ENCODE measurements around the gene LPIN2. TPM values are rescaled to one million over a fixed set of nuclear protein-coding genes. Genes with fewer than 3 reads are reported as not detected.
A peak's percentile ranks its signal among the peaks of the same experiment; 100 is the strongest.

LPIN2 gene
- total RNA-seq, 1 experiment from 2014 or later, result 15.7 TPM

- H3K27me3 Mint-ChIP-seq (ENCODE audit: unreplicated experiment), result no peaks in the 10 kb centered on the region
- no peak for TF ChIP-seq CTCF (IDR thresholded peaks at IDR 0.05; ENCODE audit: unreplicated experiment)
- no TSS peak for BruUV-seq (replicated peaks)
- H3K4me1 Mint-ChIP-seq (ENCODE audit: low read depth, unreplicated experiment), result peaks cover 14% of the 10 kb centered on the region
- no peaks in the 10 kb centered on the region for H3K36me3 Mint-ChIP-seq (ENCODE audit: insufficient read depth, unreplicated experiment)
- DNase-seq, result no peak
- no peak overlapping the region for H3K27ac Mint-ChIP-seq (ENCODE audit: unreplicated experiment)
- intact Hi-C loops (cut with micrococcal nuclease; ENCODE audit: unreplicated experiment), result loop anchor here (5.0 kb wide), 1 partner anchor 256 kb away; the partner anchor contains the start of gene MYL12A
- H3K9me3 Mint-ChIP-seq (ENCODE audit: low read depth, unreplicated experiment), result no peaks in the 10 kb centered on the region
- CTCF ChIA-PET, result no interaction called here
- H3K4me3 Mint-ChIP-seq (ENCODE audit: low read depth, unreplicated experiment), result no peak overlapping the region
Observed at GRCh38 chr18:2990956-2991640, 21.8 kb downstream of the LPIN2 start.

GRCh38 chr18:2987876-2988790 lies 24.8 kb downstream of the LPIN2 start:
- Mint-ChIP-seq H3K4me3 (ENCODE audit: low read depth, unreplicated experiment) (no peak overlapping the region), H3K9me3 (ENCODE audit: low read depth, unreplicated experiment) (no peaks in the 10 kb centered on the region)
- intact Hi-C loops (cut with micrococcal nuclease; ENCODE audit: unreplicated experiment), result loop anchor here (10.0 kb wide), 1 partner anchor 233 kb away; no protein-coding TSS in a partner anchor

GRCh38 chr18:2986150-2986865 lies 26.6 kb downstream of the LPIN2 start:
- no peaks in the 10 kb centered on the region for H3K27me3 Mint-ChIP-seq (ENCODE audit: unreplicated experiment)
- BruUV-seq (replicated peaks), result no TSS peak
- H3K4me1 Mint-ChIP-seq (ENCODE audit: low read depth, unreplicated experiment), result peaks cover 50% of the 10 kb centered on the region
- no peak for TF ChIP-seq CTCF (IDR thresholded peaks at IDR 0.05; ENCODE audit: unreplicated experiment)
- no peak overlapping the region for H3K27ac Mint-ChIP-seq (ENCODE audit: unreplicated experiment)
- intact Hi-C loops (cut with micrococcal nuclease; ENCODE audit: unreplicated experiment), result loop anchor here (10.0 kb wide), 1 partner anchor 232 kb away; no protein-coding TSS in a partner anchor
- no peak for DNase-seq
- H3K36me3 Mint-ChIP-seq (ENCODE audit: insufficient read depth, unreplicated experiment), result peaks cover 4% of the 10 kb centered on the region
- no peak overlapping the region for H3K4me3 Mint-ChIP-seq (ENCODE audit: low read depth, unreplicated experiment)
- H3K9me3 Mint-ChIP-seq (ENCODE audit: low read depth, unreplicated experiment), result no peaks in the 10 kb centered on the region
- CTCF ChIA-PET, result interaction anchor here (0.6 to 2.0 kb wide), 6 partner anchors 38 to 1059 kb away, joined by 3 to 23 read pairs (median 8); no protein-coding TSS in a partner anchor

More at GRCh38 chr18:2987876-2988790, 24.8 kb downstream of the LPIN2 start:
- H3K36me3 Mint-ChIP-seq (ENCODE audit: insufficient read depth, unreplicated experiment), result peaks cover 4% of the 10 kb centered on the region
- CTCF ChIA-PET, result no interaction called here
- H3K4me1 Mint-ChIP-seq (ENCODE audit: low read depth, unreplicated experiment), result peaks cover 32% of the 10 kb centered on the region
- no peaks in the 10 kb centered on the region for H3K27me3 Mint-ChIP-seq (ENCODE audit: unreplicated experiment)
- no peak for TF ChIP-seq CTCF (IDR thresholded peaks at IDR 0.05; ENCODE audit: unreplicated experiment)
- DNase-seq, result no peak
- no TSS peak for BruUV-seq (replicated peaks)
- H3K27ac Mint-ChIP-seq (ENCODE audit: unreplicated experiment), result no peak overlapping the region

GRCh38 chr18:2985628-2986027 lies 27.3 kb downstream of the LPIN2 start:
- H3K36me3 Mint-ChIP-seq (ENCODE audit: insufficient read depth, unreplicated experiment), result peaks cover 4% of the 10 kb centered on the region
- TF ChIP-seq CTCF (IDR thresholded peaks at IDR 0.05; ENCODE audit: unreplicated experiment), result peak; percentile 33
- no peaks in the 10 kb centered on the region for H3K27me3 Mint-ChIP-seq (ENCODE audit: unreplicated experiment)
- no peak overlapping the region for H3K27ac Mint-ChIP-seq (ENCODE audit: unreplicated experiment)
- peak; percentile 34 for DNase-seq
- no TSS peak for BruUV-seq (replicated peaks)
- intact Hi-C loops (cut with micrococcal nuclease; ENCODE audit: unreplicated experiment), result loop anchor here (2.0 to 10.0 kb wide), 2 partner anchors 47 to 231 kb away; no protein-coding TSS in a partner anchor
- H3K4me3 Mint-ChIP-seq (ENCODE audit: low read depth, unreplicated experiment), result no peak overlapping the region
- H3K4me1 Mint-ChIP-seq (ENCODE audit: low read depth, unreplicated experiment), result peaks cover 52% of the 10 kb centered on the region
- no peaks in the 10 kb centered on the region for H3K9me3 Mint-ChIP-seq (ENCODE audit: low read depth, unreplicated experiment)
- CTCF ChIA-PET, result interaction anchor here (0.7 to 2.0 kb wide), 12 partner anchors 9 to 262 kb away, joined by 3 to 23 read pairs (median 6); partner anchors contain the start of gene MYL12A
